OCI-M2 (cell line): ENCODE data around the gene MEGF6.

Experiments used
- DNase-seq: peaks from one replicate; lab custom pipeline; 2025; ENCODE audit not compliant: unreplicated experiment; lab: John Stamatoyannopoulos, UW

Gene MEGF6

GRCh38 chr1:3609016-3609768 lies 2.1 kb downstream of the MEGF6 start:
- DNase-seq: no peak

- DNase-seq: no peak
Measured at GRCh38 chr1:3608154-3608553, 3.2 kb downstream of the MEGF6 start.

- no peak for DNase-seq
Measured at GRCh38 chr1:3607703-3608065, 3.6 kb downstream of the MEGF6 start.

- DNase-seq: no peak
Measured at GRCh38 chr1:3606779-3607702, 4.3 kb downstream of the MEGF6 start.

- no peak for DNase-seq
Measured at GRCh38 chr1:3604997-3605823, 6.1 kb downstream of the MEGF6 start.

- DNase-seq: no peak
Measured at GRCh38 chr1:3604468-3604974, 6.8 kb downstream of the MEGF6 start.

- no peak for DNase-seq
Measured at GRCh38 chr1:3603571-3604467, 7.5 kb downstream of the MEGF6 start.

- DNase-seq: no peak
Measured at GRCh38 chr1:3603156-3603555, 8.2 kb downstream of the MEGF6 start.

- DNase-seq: no peak
Measured at GRCh38 chr1:3602375-3602774, 8.9 kb downstream of the MEGF6 start.

GRCh38 chr1:3601743-3602142 lies 9.6 kb downstream of the MEGF6 start:
- no peak for DNase-seq

GRCh38 chr1:3600354-3600753 lies 11.0 kb downstream of the MEGF6 start:
- no peak for DNase-seq

GRCh38 chr1:3599816-3600215 lies 11.5 kb downstream of the MEGF6 start:
- no peak for DNase-seq

- DNase-seq: no peak
Measured at GRCh38 chr1:3599286-3599811, 12.0 kb downstream of the MEGF6 start.

- DNase-seq: no peak
Measured at GRCh38 chr1:3598522-3599285, 12.6 kb downstream of the MEGF6 start.

GRCh38 chr1:3598051-3598491 lies 13.2 kb downstream of the MEGF6 start:
- no peak for DNase-seq

- DNase-seq: no peak
Measured at GRCh38 chr1:3597599-3597964, 13.7 kb downstream of the MEGF6 start.

- no peak for DNase-seq
Measured at GRCh38 chr1:3596663-3597598, 14.4 kb downstream of the MEGF6 start.

GRCh38 chr1:3595949-3596348 lies 15.4 kb downstream of the MEGF6 start:
- DNase-seq: no peak
